Measurements from ENCODE around the gene DYNLT1.
"Not testable (repeated sequence)": the region's sequence is repeated elsewhere in the genome, so short reads cannot be mapped to it uniquely, and the experiment has no call there.

DYNLT1 gene

DNA sequence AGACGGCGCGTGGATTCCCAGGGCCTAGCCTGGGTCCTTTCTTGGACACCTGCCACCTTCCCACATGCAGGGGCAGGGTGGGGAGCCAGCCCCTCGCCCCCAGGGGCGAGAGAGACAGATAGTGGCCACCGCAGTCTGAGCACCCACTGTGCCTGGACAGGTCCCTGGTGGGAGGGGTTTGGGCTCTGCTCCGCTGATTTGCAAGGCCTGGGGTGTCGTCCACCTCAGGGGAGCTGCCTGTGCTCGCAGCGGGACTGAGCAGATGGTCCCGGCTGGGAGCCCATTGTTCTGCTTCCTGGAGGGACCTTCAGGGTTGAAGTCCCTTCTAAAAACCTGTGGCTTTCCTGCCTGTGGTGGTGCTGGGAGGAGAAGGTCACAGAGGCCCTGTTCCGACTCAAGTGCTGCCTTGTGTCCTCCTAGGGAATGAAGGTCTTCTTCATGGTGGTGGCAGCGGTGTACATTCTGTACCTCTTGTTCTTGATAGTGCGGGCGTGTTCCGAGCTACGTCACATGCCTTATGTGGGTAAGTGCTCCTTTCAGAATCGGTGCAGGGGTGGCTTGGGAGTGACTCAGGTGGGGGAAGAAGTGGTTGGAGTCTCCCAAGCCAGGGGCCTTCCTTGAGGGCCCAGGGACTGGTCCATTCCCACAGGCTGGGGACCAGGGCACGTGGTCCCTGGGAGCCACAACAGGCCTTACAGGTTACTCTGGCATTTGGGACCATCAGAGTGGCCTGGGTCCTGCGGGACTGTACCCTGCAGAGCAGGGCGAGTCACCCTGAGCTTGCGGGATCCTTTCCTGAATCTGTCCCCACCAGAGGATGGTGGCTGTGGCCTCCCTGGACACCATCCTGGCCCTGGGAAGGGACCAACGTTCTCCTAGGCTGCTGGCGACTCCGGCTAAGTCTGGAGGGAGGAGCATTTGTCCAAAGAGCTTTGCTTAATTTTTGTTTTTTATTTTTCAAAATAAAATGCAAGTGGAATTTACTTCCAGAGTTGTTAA, 19.6 kb downstream of the DYNLT1 start:
- DNase-seq (ENCODE audit: low spot score), result peak; percentile 52

DNA sequence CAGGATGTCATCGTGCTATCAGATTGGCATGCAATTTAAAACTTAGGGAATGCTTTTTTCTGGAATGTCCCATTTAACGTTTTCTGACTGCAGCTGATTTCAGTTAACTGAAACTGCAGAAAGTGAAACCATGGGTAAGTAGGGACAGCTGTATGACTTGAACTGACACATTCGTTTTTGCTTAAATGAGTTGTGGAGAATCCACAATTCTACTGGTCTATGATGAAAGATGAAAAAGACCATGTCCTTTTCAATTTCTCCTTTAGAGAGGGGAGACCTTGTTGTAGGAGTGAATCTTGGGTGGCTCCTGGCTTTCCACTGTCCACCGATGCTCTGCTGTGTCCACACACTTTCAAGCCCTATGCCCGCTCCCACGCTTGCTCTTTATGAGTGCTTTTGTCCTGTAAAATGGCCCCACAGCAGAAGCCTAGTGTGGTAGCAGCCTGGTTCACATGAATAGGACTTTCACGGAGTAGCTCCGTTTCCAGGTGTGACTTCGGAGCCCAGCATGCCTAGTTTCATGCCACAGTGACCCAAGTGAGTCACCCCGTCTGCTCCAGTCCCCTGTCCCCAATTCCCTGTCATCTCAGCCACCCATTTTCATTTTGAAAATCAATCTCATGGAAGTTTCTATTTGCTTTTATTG, 21.9 kb downstream of the DYNLT1 start:
- DNase-seq (ENCODE audit: low spot score), result no peak

DNA sequence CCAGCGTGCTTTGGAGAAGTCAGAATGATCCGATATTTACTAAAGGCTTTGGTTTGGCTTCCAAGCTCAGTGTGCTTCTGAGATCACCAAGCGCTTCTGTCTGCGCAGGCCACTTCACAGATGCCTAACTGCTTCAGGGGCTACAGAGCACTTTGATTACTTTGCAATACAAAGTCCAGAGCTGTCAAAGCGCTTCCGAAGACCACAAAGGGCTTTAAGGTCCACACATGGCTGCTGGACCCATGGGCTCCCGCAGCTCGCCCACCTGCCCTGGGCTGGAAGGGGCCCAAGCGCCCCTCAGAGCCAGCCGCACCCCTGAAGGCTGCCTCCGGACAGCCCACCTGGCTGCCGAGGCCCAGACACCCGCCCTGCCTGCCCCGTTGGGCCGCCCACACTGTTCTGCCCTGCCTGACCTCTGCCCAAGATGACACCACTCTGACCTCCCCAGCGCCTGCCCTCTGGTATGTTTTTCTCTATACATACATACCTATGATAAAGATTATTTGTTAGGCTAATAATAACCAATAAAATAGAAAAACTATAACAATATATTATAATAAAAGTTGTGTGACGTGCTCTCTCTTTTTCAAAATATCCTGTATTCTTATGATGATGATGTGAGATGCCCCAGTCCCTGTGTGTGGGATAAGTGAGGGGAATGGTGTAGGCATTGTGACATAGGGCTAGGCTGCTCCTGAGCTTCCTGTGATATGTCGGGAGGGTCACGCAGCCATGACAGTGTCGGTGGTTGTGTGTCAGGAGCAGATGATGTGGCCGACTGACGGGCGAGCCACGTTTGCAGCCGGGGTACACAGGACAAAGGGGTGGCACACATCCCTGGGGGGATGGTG, 22.6 kb downstream of the DYNLT1 start:
- DNase-seq (ENCODE audit: low spot score), result no peak

DNA sequence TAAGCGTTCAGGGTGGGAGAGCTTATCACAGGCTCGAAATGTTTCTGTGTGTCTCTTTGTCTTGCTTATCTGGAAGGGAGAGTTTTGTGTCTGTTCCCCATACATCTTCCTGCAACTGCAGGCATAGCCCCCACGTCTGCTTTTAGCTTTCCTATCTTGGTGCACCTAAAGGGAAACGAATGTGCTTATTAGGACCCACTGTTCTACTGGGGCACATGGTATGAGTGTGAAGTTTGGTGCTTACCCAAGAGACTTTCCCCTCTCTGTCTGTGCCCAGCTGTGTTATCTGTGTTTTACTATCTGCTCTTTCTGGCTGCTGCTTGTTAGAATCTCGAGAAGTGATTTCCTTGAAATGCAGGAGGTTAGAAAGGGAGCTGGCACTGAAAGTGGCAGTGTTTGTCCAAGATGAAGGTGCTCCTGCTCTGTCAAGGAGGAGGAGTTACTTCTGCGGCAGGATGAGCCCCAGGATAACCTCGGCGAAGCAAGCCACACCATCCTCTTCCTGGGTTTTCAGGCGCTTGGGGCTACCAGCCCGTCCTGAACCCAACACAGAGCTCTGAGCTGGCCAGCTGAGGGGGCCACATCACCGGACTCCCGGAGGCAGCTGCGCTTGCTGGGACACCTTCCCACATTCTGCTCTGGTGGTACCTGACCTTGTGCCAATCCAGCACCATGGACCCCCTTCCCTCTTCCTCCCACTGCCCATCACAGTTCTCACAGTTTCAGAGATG, 23.4 kb downstream of the DYNLT1 start:
- DNase-seq (ENCODE audit: low spot score), result no peak

DNA sequence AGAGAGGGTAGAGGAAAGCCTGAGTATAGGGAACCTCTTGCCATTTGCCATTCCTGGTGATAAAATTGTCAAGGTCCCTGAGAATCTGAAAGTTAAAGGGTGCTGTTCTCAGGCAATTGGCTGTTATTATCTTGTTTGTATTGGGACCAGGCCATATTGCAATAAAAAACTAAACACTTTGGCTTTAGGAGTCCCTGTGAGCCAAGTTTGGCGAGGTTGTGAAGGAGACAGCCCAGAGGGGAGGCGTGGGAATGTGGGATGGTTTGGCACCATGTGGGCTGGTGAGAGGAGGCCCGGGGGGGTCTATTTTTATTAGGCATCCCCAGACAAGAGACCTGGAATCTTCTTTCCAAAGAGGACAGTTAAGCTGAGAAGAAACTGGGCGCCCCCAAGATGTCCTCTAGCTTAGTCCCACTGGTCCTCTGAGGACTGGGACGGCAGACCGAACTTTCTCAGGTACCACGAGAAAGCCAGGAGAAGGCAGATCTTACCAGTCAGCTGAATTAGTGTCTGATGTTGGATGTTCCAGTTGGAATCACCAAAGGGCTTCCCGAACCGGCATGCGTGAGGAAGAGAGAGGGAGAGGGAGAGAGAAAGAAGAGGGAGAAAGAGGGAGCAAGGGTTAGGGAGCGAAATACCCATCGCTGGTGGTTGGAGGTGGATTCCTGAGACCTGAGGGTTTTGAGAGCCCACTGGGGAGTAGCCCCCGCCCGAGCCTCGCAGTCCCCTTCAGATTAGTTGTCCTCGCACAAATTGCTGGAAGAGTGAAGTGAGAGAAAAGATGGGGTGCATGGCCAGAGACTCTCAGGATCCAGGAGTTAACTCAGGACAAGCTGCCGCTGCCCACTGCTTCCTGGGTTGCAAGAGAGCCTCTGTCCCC, 24.4 kb downstream of the DYNLT1 start:
- no peak for DNase-seq (ENCODE audit: low spot score)

DNA sequence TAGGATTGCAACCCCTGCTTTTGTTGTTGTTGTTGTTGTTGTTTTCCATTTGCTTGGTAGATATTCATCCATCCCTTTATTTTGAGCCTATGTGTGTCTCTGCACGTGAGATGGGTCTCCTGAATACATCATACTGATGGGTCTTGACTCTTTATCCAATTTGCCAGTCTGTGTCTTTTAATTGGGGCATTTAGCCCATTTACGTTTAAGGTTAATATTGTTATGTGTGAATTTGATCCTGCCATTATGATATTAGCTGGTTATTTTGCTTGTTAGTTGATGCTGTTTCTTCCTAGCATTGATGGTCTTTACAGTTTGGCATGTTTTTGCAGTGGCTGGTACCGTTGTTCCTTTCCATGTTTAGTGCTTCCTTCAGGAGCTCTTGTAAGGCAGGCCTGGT, 26.3 kb downstream of the DYNLT1 start:
- DNase-seq (ENCODE audit: low spot score), result not testable (repeated sequence)

DNA sequence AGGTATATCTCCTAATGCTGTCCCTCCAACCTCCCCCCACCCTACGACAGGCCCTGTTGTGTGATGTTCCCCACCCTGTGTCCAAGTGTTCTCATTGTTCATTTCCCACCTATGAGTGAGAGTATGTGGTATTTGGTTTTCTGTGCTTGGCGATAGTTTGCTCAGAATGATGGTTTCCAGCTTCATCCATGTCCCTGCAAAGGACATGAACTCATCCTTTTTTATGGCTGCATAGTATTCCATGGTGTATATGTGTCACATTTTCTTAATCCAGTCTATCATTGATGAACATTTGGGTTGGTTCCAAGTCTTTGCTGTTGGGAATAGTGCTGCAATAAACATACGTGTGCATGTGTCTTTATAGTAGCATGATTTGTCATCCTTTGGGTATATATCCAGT, 29.9 kb downstream of the DYNLT1 start:
- DNase-seq (ENCODE audit: low spot score), result not testable (repeated sequence)

DNA sequence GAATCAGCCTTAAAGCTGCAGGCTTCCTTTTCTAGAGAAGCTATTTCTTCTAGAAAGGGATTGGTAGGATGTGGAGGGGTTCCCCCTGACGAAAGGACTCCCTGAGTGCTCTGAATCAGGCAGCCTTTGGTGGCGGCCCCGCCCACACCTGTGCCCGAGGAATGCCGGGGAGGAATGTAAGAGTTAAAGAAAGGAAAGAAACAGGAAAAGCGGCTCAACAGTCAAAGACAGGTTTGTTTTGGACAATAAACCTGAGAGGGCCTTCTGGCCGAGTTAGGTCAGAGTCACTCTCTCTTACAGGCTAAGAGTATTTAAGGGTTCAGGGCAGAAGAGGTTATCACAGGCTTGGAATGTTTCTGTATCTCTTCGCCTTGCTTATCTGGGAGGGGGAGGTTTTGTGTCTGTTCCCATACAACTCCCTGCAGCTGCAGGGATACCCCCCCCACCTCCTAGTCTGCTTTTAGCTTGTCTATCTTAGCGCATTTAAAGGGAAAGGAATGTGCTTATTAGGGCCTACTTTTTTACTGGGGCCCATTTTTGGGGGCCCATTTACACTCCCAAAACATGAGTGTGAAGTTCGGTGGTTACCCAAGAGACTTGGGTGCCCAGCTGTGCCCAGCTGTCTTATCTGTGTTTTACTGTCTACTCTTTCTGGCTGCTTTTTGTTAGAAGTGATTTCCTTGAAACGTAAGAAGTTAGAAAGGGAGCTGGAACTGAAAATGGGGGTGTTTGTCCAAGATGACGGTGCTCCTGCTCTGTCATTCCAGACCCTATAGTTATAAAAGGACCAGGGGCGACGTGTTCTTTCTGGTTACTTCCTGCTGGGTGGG, 32.8 kb downstream of the DYNLT1 start:
- DNase-seq (ENCODE audit: low spot score), result no peak

DNA sequence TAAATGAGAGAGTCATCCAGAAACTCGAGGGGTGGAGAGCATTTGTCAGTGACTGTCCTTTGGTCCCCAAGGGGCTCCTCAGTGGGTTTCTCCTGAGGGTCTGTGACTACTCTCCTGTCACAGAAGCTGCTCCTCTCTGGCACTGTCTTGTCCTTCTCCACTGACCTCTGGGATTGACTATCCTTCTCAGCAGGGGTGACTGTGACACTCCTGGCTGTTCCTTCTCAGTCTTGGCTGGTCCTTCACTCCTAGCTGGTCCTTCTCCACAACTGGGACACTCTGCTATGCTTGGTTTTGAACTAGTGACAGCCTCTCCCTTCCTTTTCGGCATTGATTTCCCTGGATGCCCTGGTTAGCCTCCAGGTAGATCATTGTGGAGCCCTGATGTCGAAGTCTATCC, 33.5 kb downstream of the DYNLT1 start:
- DNase-seq (ENCODE audit: low spot score), result no peak

DNA sequence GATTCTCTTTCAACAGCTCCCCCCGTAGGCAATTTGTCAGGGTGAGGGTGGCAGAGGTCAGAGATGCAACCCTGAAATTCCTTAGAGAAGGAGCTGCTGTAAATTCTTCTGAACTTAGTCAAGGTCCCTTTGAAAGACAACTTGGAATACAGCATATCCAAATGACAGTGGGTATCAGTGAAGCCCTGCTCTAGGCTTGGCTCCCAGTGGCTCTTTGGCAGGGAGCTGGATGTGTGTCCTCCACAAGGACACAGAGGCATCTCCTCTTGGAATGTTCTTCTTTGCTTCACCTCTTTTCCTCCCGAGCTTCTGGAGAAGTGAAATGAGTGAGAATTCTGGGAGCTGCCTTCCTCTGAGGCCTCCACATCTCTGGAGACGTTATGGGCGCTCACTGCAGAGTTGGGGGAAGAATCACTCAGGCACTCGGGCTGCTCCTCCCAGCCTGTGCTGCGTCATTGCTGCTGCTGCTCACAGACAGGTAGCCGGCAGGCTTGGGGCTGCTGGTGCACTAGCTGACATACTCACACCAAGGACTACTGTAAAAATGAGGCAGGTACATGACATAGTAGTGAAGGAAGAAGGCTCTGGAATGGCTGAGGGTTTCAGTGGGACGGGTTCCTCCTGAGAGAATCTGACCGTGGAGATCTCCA, 34.1 kb downstream of the DYNLT1 start:
- no peak for DNase-seq (ENCODE audit: low spot score)

DNA sequence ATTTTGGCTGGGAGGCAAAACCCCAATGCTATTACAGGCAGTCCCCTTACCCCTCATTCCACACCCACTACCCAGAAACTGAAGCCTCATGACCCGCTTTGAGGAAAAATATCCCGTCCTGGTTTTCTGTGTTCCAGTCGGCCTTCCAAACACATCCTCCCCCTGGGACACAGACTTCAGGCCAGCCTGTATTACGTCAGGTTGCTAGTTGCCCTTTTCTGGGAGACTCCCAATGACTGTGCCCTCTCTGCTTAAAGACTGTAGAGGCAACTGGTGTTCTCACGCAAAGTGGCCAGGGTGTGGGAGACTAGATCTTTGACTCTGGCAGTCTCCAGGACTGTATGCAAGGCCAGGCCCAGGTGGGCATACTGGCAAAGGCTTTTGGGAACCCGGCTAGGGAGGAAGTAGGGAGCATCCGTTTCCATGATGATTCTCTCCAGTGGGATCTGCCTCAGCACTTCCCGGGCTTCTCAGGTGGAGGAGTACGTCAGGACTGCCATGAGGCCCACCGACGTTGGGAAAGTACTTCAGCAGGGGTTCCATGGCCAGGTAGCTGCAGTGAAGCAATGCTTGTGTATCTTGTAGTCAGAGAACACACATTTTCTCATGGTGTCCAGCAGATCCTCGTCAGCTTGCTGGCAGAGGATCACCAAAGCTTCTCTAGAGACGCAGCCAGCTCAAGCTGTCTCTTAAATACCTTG, 34.9 kb downstream of the DYNLT1 start:
- DNase-seq (ENCODE audit: low spot score), result no peak

DNA sequence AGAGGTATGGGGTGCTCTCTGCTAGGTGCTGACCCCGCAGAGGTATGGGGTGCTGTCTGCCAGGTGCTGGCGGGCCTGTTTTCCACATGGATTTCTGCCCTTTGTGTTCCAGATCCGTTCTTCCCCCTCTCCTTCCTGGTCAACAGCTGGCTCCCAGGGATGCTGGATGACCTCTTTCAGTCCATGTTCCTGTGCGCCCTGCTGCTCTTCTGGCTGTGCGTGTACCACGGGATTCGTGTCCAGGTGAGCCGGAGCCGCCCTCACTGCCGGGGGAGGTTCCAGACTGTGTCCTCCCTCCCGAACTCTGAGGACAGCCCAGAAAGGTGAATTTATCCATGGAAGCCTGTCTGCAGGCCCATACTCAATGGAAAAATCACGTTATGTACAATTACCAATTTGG, 36.3 kb downstream of the DYNLT1 start:
- DNase-seq (ENCODE audit: low spot score), result no peak

DNA sequence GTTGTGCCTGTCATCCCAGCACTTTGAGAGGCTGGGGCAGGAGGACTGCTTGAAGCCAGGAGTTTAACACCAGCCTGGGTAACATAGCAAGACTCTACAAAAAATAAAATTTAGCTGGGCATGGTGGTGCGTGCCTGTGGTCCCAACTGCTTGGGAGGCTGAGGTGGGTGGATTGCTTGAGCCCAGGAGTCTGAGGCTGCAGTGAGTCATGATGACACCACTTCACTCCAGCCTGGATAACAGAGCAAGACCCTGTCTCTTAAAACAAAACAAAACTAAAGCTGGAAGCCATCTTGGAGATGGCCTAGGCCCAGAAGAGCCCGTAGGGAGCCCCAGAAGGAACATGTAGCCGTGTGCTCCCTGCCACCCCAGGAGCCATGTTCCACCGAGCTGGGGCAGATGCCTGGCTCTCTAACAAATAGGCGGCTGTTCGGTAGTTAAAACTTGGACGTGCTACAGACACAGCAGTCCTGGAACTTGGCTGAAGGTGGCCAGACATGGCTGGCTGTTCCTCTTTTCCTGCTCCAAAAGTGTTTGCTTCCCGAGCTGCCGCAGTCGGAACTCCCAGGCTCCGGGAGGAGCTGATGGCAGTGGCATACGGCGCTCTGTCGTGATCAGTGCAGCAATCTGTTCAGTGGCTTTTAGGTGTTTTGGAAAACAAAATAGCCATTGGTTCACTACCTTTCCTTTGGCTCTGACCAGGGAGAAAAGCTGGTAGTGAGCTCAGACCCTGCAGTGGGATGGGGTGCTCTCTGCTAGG, 37.0 kb downstream of the DYNLT1 start:
- DNase-seq (ENCODE audit: low spot score), result no peak

DNA sequence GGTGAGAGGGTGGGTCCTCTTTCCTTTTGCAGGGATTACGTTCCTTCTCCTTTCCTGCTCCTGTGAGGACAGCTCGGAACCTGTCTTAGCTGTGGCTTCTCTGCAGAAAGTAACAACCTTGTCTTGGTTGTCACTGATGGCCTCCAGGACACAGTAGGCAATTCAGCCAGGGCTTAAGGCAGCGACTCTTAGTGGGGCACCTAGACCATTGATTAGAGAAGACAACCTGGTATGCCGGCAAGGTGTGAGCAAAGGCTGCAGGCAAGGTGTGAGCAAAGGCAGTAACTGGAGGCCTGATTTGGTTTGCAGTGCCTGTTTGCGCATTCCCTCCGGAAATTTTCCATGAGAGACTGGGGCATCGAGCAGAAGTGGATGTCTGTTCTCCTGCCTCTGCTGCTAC, 37.6 kb downstream of the DYNLT1 start:
- no peak for DNase-seq (ENCODE audit: low spot score)

DNA sequence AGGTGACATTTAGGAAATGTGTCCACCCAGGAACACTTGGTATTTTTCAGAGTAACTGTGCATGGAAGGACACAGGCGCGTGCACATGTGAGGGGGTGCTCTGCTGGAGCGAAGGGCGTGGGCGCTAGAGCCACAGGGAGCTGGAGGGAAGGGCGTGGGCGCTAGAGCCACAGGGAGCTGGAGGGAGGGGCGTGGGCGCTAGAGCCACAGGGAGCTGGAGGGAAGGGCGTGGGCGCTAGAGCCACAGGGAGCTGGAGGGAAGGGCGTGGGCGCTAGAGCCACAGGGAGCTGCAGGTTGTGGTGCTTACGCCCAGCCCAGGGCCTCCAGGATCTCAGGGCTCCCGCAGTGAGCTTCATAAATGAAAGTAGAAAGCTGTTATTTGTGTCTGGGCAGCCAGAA, 38.5 kb downstream of the DYNLT1 start:
- DNase-seq (ENCODE audit: low spot score), result not testable (repeated sequence)

DNA sequence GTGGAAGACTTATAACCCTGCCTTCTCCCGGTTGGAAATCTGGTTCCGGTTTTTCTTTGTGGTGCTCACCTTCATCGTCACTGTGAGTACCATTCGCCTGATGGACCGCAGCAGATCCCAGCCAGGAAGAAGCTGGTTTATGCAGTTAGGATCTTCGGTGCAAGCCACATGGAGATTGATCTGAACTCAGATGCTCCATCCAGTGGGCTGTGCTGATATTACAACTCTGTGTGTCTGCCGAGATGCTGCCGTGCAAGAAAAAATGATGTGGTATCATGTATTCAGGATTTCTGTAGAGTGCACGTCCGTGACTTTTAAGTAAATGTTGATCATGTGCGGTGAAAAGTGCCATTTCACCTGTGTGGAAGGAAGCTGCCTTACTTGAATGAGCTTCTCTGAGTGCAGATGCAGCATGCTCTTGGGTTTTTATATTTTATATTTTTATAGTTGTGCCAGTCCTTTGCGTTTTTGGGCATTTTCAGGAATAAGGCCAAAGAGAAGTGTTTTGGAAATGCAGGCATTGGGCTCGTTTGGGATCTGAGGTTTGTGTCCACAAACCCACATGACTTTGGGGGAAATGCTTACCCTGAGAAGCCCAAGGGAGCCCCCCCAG, 39.2 kb downstream of the DYNLT1 start:
- peak; percentile 76 for DNase-seq (ENCODE audit: low spot score)

DNA sequence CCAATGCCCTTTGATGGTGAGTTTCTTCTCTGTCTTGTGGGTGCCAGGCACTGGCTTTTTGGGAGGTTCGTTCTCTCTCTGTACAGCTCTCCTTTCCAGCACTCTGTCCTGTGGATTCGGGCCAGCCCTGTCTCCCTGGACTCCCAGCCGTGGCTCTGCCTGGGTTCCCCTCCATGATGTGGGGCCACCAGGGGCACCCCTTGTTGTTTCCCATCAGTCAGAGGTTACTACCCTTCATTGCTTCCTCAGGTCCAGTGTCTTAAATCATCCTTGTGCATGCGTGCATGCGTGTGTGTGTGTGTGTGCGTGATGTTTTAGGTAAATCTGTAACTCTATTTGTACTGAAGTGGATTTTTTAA, 40.5 kb downstream of the DYNLT1 start:
- DNase-seq (ENCODE audit: low spot score), result no peak

All from putamen (tissue), 1 donor.